ENCODE measurements around the gene GALNT11. TPM values are rescaled to one million over a fixed set of nuclear protein-coding genes. Genes with fewer than 3 reads are reported as not detected.
"Not testable (repeated sequence)": the region's sequence is repeated elsewhere in the genome, so short reads cannot be mapped to it uniquely, and the experiment has no call there.

GALNT11 gene
- total RNA-seq, 1 donor from 2014 or later = 23.0 TPM

GRCh38 chr7:152035817-152036216 lies 10.3 kb downstream of the GALNT11 start:
- Mint-ChIP-seq H3K9me3 (ENCODE audit: unreplicated experiment) (peaks cover 32% of the 10 kb centered on the region), H3K36me3 (ENCODE audit: low read depth, unreplicated experiment) (peaks cover 55% of the 10 kb centered on the region), H3K27ac (ENCODE audit: unreplicated experiment) (no peak overlapping the region), H3K4me1 (ENCODE audit: low read depth, unreplicated experiment) (no peaks in the 10 kb centered on the region), H3K4me3 (ENCODE audit: unreplicated experiment) (no peak overlapping the region), H3K27me3 (ENCODE audit: low read depth, unreplicated experiment) (no peaks in the 10 kb centered on the region)
- Histone ChIP-seq H3K27me3 (ENCODE audit: insufficient read depth, low read length) (no peaks in the 10 kb centered on the region), H3K79me2 (ENCODE audit: insufficient read depth, low read length) (peaks cover 27% of the 10 kb centered on the region), H3K36me3 (ENCODE audit: insufficient read depth, low read length) (no peaks in the 10 kb centered on the region), H3K27ac (ENCODE audit: low read depth, low read length) (no peak overlapping the region), H2AFZ (ENCODE audit: low read depth, low read length) (no peak overlapping the region), H3K9me3 (ENCODE audit: insufficient read depth, low read depth, low read length) (peaks cover 2% of the 10 kb centered on the region), H3K4me2 (ENCODE audit: low read length) (no peak overlapping the region), H3K4me3 (ENCODE audit: insufficient read depth, low read depth, low read length) (no peak overlapping the region), H4K20me1 (ENCODE audit: insufficient read depth, low read length) (peaks cover 8% of the 10 kb centered on the region), H3K9ac (ENCODE audit: low read length) (no peak overlapping the region), H3K4me1 (ENCODE audit: insufficient read depth, low read length) (no peaks in the 10 kb centered on the region)
- no peak for TF ChIP-seq EZH2 (IDR thresholded peaks at IDR 0.05; ENCODE audit: insufficient read depth, low read length)
- TF ChIP-seq CTCF (IDR thresholded peaks at IDR 0.05; ENCODE audit: insufficient read depth, low read depth, low read length) = no peak
- DNase-seq (ENCODE audit: low read depth) = no peak
- FAIRE-seq = no peak

GRCh38 chr7:152038410-152038809 lies 12.9 kb downstream of the GALNT11 start:
- H3K36me3 Mint-ChIP-seq (ENCODE audit: low read depth, unreplicated experiment) = peaks cover 54% of the 10 kb centered on the region
- not testable (repeated sequence) for H4K20me1 ChIP-seq (ENCODE audit: insufficient read depth, low read length); H3K4me1 ChIP-seq (ENCODE audit: insufficient read depth, low read length); H3K27ac Mint-ChIP-seq (ENCODE audit: unreplicated experiment); H3K27ac ChIP-seq (ENCODE audit: low read depth, low read length); H3K4me2 ChIP-seq (ENCODE audit: low read length); H2AFZ ChIP-seq (ENCODE audit: low read depth, low read length); H3K36me3 ChIP-seq (ENCODE audit: insufficient read depth, low read length); H3K9ac ChIP-seq (ENCODE audit: low read length); FAIRE-seq; H3K4me1 Mint-ChIP-seq (ENCODE audit: low read depth, unreplicated experiment); H3K27me3 Mint-ChIP-seq (ENCODE audit: low read depth, unreplicated experiment); H3K4me3 ChIP-seq (ENCODE audit: insufficient read depth, low read depth, low read length); H3K27me3 ChIP-seq (ENCODE audit: insufficient read depth, low read length); H3K4me3 Mint-ChIP-seq (ENCODE audit: unreplicated experiment); DNase-seq (ENCODE audit: low read depth); H3K9me3 ChIP-seq (ENCODE audit: insufficient read depth, low read depth, low read length)
- peaks cover 32% of the 10 kb centered on the region for H3K9me3 Mint-ChIP-seq (ENCODE audit: unreplicated experiment)
- peaks cover 27% of the 10 kb centered on the region for H3K79me2 ChIP-seq (ENCODE audit: insufficient read depth, low read length)

- not testable (repeated sequence) for H3K9ac ChIP-seq (ENCODE audit: low read length); H3K36me3 ChIP-seq (ENCODE audit: insufficient read depth, low read length); H3K27me3 Mint-ChIP-seq (ENCODE audit: low read depth, unreplicated experiment); H3K4me3 ChIP-seq (ENCODE audit: insufficient read depth, low read depth, low read length); H3K4me1 Mint-ChIP-seq (ENCODE audit: low read depth, unreplicated experiment); H3K9me3 ChIP-seq (ENCODE audit: insufficient read depth, low read depth, low read length); FAIRE-seq; H3K27ac ChIP-seq (ENCODE audit: low read depth, low read length); H3K27me3 ChIP-seq (ENCODE audit: insufficient read depth, low read length); H3K4me2 ChIP-seq (ENCODE audit: low read length); DNase-seq (ENCODE audit: low read depth); H2AFZ ChIP-seq (ENCODE audit: low read depth, low read length); H3K79me2 ChIP-seq (ENCODE audit: insufficient read depth, low read length); H3K4me1 ChIP-seq (ENCODE audit: insufficient read depth, low read length); H3K4me3 Mint-ChIP-seq (ENCODE audit: unreplicated experiment); H4K20me1 ChIP-seq (ENCODE audit: insufficient read depth, low read length); H3K27ac Mint-ChIP-seq (ENCODE audit: unreplicated experiment)
- Mint-ChIP-seq H3K36me3 (ENCODE audit: low read depth, unreplicated experiment) (peaks cover 34% of the 10 kb centered on the region), H3K9me3 (ENCODE audit: unreplicated experiment) (peaks cover 21% of the 10 kb centered on the region)
Measured at GRCh38 chr7:152043086-152043485, 17.6 kb downstream of the GALNT11 start.

GRCh38 chr7:152044909-152045308 lies 19.4 kb downstream of the GALNT11 start:
- not testable (repeated sequence) for FAIRE-seq; H3K9ac ChIP-seq (ENCODE audit: low read length)
- peaks cover 11% of the 10 kb centered on the region for H3K9me3 Mint-ChIP-seq (ENCODE audit: unreplicated experiment)

More at GRCh38 chr7:152044909-152045308, 19.4 kb downstream of the GALNT11 start:
- not testable (repeated sequence) for H2AFZ ChIP-seq (ENCODE audit: low read depth, low read length); H3K4me1 ChIP-seq (ENCODE audit: insufficient read depth, low read length); DNase-seq (ENCODE audit: low read depth); H3K27ac Mint-ChIP-seq (ENCODE audit: unreplicated experiment); H3K27ac ChIP-seq (ENCODE audit: low read depth, low read length); H3K79me2 ChIP-seq (ENCODE audit: insufficient read depth, low read length); H3K4me3 Mint-ChIP-seq (ENCODE audit: unreplicated experiment); H3K9me3 ChIP-seq (ENCODE audit: insufficient read depth, low read depth, low read length); H3K27me3 Mint-ChIP-seq (ENCODE audit: low read depth, unreplicated experiment); H3K4me2 ChIP-seq (ENCODE audit: low read length); H3K36me3 ChIP-seq (ENCODE audit: insufficient read depth, low read length); H3K4me1 Mint-ChIP-seq (ENCODE audit: low read depth, unreplicated experiment); H3K4me3 ChIP-seq (ENCODE audit: insufficient read depth, low read depth, low read length); H3K27me3 ChIP-seq (ENCODE audit: insufficient read depth, low read length)
- H4K20me1 ChIP-seq (ENCODE audit: insufficient read depth, low read length) = peaks cover 19% of the 10 kb centered on the region
- H3K36me3 Mint-ChIP-seq (ENCODE audit: low read depth, unreplicated experiment) = peaks cover 17% of the 10 kb centered on the region

Data from astrocyte (in vitro differentiated cells and primary cell).